PFSK-1 (cell line): ENCODE results near the gene KCNH8.

ENCODE experiments used
- FOXP2 ChIP-seq: optimal IDR thresholded peaks from 2 replicates; pipeline ENCODE3; 2011; ENCODE audit warnings: borderline replicate concordance, control low read depth, inconsistent platforms; ENCODE audit not compliant: insufficient read depth; ENCODE audit errors: extremely low read length, extremely low read depth
- POLR2AphosphoS5 ChIP-seq: IDR thresholded peaks from 2 replicates; pipeline ENCODE4 v1.6.1; 2012; ENCODE audit warnings: low read depth, mild to moderate bottlenecking, control low read depth, low read length, moderate library complexity
- SIN3A ChIP-seq: IDR thresholded peaks from 2 replicates; pipeline ENCODE4 v1.6.1; 2012; ENCODE audit warnings: mild to moderate bottlenecking, low read length, moderate library complexity, borderline replicate concordance; ENCODE audit not compliant: insufficient read depth
- TAF1 ChIP-seq: IDR thresholded peaks from 2 replicates; pipeline ENCODE4 v1.6.1; 2012; ENCODE audit warnings: low read length, control low read depth, borderline replicate concordance; ENCODE audit not compliant: insufficient read depth
- TF ChIP-seq, protein P1 (sequence below), 2 experiments: IDR thresholded peaks; 2 replicates each; pipeline versions ENCODE4 v1.6.1 to v1.8.0; 2011 to 2012; ENCODE audit warnings: low read depth in 2 of 2, low read length in 2 of 2, control low read depth in 1 of 2, inconsistent platforms in 1 of 2, mild to moderate bottlenecking in 1 of 2, moderate library complexity in 1 of 2; ENCODE audit not compliant: insufficient read depth in 1 of 2

The KCNH8 gene

DNA sequence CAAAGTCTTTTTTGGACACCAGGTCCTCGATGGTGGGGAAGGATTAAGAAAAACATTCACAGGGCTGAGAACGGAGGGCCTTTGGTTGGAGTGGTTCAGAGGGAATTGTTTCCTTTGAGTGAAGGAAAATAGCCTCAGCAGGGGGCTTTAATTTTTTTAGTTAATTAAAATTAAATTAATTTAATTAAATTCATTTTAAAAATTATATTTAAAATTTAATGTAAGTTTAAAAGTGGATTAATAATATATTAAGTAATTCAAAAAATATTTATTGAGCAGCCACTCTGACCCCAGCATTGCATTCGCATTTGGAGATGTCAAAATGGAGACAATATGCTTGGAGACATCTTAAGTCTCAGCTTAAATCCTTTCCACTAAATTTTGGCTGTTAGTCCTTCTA lies 136.7 kb downstream of the KCNH8 start:
- TF ChIP-seq, protein P1, sequence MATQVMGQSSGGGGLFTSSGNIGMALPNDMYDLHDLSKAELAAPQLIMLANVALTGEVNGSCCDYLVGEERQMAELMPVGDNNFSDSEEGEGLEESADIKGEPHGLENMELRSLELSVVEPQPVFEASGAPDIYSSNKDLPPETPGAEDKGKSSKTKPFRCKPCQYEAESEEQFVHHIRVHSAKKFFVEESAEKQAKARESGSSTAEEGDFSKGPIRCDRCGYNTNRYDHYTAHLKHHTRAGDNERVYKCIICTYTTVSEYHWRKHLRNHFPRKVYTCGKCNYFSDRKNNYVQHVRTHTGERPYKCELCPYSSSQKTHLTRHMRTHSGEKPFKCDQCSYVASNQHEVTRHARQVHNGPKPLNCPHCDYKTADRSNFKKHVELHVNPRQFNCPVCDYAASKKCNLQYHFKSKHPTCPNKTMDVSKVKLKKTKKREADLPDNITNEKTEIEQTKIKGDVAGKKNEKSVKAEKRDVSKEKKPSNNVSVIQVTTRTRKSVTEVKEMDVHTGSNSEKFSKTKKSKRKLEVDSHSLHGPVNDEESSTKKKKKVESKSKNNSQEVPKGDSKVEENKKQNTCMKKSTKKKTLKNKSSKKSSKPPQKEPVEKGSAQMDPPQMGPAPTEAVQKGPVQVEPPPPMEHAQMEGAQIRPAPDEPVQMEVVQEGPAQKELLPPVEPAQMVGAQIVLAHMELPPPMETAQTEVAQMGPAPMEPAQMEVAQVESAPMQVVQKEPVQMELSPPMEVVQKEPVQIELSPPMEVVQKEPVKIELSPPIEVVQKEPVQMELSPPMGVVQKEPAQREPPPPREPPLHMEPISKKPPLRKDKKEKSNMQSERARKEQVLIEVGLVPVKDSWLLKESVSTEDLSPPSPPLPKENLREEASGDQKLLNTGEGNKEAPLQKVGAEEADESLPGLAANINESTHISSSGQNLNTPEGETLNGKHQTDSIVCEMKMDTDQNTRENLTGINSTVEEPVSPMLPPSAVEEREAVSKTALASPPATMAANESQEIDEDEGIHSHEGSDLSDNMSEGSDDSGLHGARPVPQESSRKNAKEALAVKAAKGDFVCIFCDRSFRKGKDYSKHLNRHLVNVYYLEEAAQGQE (IDR thresholded peaks at IDR 0.05; ENCODE audit: insufficient read depth in 1 of 2, low read depth in 2 of 2, low read length in 2 of 2), result no peak
- no peak for TF ChIP-seq POLR2AphosphoS5
- no peak for TF ChIP-seq FOXP2
- no peak for TF ChIP-seq SIN3A
- no peak for TF ChIP-seq TAF1

DNA sequence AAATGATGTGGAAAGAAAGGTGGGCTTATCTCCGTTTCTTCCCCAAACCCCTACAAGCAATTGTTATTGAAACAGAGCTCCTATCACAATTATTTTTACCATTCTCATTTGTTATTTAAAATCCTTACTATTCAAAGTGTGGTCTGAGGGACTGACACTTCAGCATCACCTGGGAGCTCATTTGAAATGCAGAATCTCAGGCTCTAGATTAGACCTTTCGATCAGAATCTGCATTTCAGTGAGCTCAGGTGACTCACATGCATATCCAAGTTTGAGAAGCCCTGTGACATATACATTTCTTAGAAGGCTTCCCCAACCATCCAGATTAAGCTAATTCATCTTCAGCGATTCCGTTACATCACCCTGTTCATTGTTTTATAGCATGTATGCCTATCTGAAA lies 145.0 kb downstream of the KCNH8 start:
- TF ChIP-seq FOXP2 (no peak), POLR2AphosphoS5 (no peak), SIN3A (no peak), TAF1 (no peak)
- TF ChIP-seq, protein P1 (IDR thresholded peaks at IDR 0.05; ENCODE audit: insufficient read depth in 1 of 2, low read depth in 2 of 2, low read length in 2 of 2), result no peak

DNA sequence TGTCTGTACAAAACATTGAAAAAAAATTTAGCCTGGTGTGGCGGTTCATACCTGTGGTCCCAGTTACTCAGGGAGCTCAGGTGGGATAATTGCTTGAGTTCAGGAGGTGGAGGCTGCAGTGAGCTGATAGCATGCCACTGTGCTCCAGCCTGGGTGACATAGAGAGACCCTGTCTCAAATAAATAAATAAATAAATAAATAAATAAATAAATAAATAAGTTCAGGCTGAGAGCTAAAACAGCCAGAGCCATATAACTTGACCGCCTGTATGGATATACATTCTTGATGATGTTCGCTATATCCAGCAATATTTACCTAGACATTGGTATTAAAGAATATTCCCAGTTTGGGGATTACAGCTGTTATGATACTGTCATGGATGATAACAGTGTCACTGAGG lies 146.9 kb downstream of the KCNH8 start:
- TF ChIP-seq POLR2AphosphoS5 (no peak), SIN3A (no peak), TAF1 (no peak), FOXP2 (no peak)
- TF ChIP-seq, protein P1 (IDR thresholded peaks at IDR 0.05; ENCODE audit: insufficient read depth in 1 of 2, low read depth in 2 of 2, low read length in 2 of 2), result no peak

DNA sequence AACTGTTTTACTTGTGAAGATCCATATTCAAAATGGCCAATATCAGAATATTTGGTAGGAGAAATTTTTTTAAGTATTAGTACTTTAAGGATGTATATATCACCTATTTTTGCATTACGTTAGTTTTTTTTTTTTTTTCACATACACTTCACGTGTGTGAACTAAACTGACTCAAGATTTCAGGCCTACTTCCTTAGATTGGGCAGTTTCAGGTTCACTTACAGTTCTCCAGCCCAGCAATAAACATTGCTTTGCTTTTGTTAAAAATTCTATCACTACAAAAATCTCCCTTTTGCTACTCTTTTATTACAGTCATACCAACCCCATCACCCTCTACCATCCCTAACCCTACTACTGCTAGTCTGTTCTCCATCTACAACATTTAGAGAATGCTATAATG lies 183.6 kb downstream of the KCNH8 start:
- TF ChIP-seq POLR2AphosphoS5 (no peak), FOXP2 (no peak), TAF1 (no peak), SIN3A (no peak)
- TF ChIP-seq, protein P1 (IDR thresholded peaks at IDR 0.05; ENCODE audit: insufficient read depth in 1 of 2, low read depth in 2 of 2, low read length in 2 of 2), result no peak

DNA sequence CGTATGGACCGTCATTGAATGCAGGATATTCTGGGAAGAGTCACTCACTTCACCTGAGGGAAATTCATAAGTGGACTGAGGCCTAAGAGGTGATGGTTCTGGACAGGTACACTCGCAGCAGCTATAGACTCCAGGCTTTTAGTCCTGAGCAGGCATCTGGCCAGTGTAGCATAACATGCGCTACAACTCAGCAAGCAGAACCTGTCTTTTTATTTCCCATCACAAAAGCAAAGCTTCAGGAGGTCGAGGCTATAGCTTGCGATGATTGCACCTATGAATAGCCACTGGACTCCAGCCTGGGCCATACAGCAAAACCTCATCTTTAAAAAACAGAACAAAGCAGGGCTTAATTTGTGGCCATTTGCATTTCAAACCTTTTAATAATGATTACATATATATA lies 185.8 kb downstream of the KCNH8 start:
- no peak for TF ChIP-seq SIN3A
- TF ChIP-seq FOXP2, result no peak
- TF ChIP-seq TAF1, result no peak
- TF ChIP-seq, protein P1 (IDR thresholded peaks at IDR 0.05; ENCODE audit: insufficient read depth in 1 of 2, low read depth in 2 of 2, low read length in 2 of 2), result no peak
- TF ChIP-seq POLR2AphosphoS5, result no peak
